ENCODE data around the gene TTC7B.
"Not testable (repeated sequence)": the region's sequence is repeated elsewhere in the genome, so short reads cannot be mapped to it uniquely, and the experiment has no call there.

Gene TTC7B

DNA sequence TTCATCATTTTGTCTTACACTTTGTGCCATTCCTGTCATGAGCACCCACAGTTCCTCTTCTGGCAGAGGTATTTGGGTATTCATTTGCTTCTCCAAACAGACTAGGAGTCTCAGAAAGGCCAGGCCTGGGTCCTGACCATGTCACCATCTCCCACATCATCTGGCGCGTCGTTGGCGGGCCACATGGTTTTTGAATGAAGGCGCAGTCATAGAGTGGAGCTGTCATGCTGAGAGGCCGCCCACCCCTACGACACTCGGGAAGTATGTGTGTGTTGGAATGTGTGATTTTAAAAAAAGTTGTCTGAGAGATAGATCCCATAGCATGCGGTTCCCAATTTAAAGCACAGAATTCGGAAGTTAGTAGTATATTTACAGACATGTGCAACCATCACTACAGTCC lies 15.6 kb upstream of the TTC7B start:
- no peak for DNase-seq (ENCODE audit: low spot score)

GRCh38 chr14:90830931-90831701 lies 14.9 kb upstream of the TTC7B start:
- no peak for DNase-seq (ENCODE audit: low spot score)

GRCh38 chr14:90829677-90830076 lies 13.4 kb upstream of the TTC7B start:
- DNase-seq (ENCODE audit: low spot score), result no peak

GRCh38 chr14:90828642-90829487 lies 12.6 kb upstream of the TTC7B start:
- DNase-seq (ENCODE audit: low spot score), result no peak

DNA sequence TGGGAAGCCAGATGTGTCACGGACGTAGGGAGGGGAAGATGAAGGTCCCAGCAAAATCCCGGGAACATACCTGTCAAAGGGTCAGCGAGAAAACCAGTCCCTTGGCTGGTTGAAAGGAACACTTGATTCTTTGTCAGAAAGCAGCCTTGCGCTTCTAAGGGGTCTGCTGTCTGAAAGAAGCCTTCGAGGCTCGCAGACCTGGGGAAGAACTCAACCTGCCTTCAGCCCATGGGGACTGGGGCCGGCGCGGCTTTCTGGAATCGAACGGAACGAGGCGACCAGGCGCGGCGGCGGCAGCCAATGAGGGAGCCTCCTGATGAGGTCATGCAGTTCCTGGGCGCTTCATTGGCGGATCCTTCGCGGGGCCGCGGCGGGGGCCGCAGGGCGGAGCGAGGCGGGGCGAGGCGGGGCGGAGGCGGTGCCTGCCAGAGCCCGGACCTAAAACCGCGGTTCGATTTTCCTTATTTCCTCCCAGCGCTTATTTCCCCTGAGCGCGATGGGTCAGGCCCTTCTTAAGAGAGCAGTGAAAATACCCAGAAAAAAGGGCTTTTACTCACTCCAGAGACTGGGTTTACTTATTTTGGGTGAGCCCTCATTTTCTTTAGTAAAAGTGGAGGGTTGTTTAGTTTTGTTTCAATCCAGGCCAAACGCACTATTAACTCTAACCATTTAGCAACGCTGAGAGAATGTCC lies 11.8 kb upstream of the TTC7B start:
- peak; percentile 98 for DNase-seq (ENCODE audit: low spot score)

DNA sequence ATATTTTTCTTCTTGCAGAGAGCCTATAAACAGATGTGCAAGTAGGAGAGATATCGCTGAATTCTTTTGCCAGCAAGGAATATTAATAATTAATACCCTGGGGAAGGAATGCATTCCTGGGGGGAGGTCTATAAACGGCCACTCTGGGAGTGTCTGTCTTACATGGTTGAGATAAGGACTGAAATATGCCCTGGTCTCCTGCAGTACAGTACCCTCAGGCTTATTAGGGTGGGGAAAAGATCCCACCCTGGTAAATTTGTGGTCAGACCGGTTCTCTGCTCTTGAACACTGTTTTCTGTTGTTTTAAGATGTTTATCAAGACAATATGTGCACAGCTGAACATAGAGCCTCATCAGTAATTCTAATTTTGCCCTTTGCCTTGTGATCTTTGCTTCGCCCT lies 7.3 kb upstream of the TTC7B start:
- DNase-seq (ENCODE audit: low spot score), result not testable (repeated sequence)

- peak; percentile 45 for DNase-seq (ENCODE audit: low spot score)
These were observed 4.7 kb upstream of the TTC7B start for GRCh38 chr14:90820958-90821357.

- no peak for DNase-seq (ENCODE audit: low spot score)
These were observed 3.6 kb upstream of the TTC7B start for GRCh38 chr14:90819734-90820393.

DNA sequence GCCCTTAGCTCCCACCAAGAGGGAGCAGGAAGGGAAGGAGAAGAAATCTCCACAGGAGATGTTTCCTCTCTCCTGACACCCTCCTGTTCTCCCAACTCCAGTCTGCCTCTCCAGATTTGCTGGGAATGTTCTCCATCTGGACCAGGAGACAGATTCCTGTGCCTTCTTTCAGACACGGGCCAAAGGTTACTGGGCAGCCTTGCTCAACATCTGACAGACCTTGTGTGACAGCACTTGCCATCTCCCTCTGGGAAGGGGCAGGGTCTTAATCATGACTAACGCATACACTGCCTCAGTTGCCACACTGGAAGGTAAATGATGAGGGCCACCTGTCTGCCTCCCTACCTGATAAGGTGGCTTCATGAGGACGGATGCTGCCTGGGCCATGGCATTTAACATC lies 2.5 kb upstream of the TTC7B start:
- no peak for DNase-seq (ENCODE audit: low spot score)

- no peak for DNase-seq (ENCODE audit: low spot score)
These were observed 629 bp upstream of the TTC7B start for GRCh38 chr14:90816681-90817436.

GRCh38 chr14:90815572-90815821 lies 733 bp downstream of the TTC7B start:
- DNase-seq (ENCODE audit: low spot score), result peak; percentile 45

- DNase-seq (ENCODE audit: low spot score), result no peak
These were observed 1.2 kb downstream of the TTC7B start for GRCh38 chr14:90814806-90815571.

GRCh38 chr14:90813442-90813841 lies 2.8 kb downstream of the TTC7B start:
- no peak for DNase-seq (ENCODE audit: low spot score)

DNA sequence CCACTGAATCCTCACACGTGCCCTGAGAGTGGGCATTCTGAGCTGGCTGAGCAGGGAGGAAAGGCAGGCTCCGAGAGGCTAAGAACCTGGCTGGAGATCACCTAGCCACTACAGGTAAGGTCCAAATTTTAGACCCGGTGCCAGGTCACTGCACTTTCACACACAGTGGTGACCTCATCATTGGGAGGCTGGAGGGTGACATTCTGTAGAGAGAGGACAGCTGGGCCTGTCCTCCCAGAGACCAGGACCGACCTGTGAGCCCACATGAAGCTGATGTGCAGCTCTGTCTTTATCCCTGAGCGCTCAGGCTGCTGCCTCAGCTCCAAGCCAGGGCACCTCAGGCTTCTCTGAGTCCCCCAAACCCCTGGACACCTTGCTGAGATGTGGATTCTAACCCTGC lies 4.1 kb downstream of the TTC7B start:
- DNase-seq (ENCODE audit: low spot score), result no peak

DNA sequence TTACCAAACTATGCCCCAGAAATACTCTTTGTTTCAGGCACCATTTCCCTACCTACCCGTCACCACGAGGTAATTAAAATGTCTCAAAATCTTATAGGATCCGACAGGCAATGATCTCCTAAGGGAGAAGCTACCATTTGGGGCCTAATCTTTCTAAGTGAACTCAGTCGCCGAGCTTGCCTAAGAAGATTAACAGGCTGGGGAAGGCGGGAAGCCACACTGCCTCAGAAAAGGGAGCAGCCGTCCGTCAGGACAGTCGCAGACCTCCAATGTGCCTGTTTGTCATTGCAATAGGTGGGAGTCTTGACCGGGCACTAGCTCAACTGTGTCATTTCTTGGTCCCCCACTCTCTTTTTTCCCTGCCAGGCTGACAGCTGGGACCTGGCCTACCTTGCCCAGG lies 4.6 kb downstream of the TTC7B start:
- DNase-seq (ENCODE audit: low spot score), result no peak

- no peak for DNase-seq (ENCODE audit: low spot score)
These were observed 5.4 kb downstream of the TTC7B start for GRCh38 chr14:90810806-90811205.

DNA sequence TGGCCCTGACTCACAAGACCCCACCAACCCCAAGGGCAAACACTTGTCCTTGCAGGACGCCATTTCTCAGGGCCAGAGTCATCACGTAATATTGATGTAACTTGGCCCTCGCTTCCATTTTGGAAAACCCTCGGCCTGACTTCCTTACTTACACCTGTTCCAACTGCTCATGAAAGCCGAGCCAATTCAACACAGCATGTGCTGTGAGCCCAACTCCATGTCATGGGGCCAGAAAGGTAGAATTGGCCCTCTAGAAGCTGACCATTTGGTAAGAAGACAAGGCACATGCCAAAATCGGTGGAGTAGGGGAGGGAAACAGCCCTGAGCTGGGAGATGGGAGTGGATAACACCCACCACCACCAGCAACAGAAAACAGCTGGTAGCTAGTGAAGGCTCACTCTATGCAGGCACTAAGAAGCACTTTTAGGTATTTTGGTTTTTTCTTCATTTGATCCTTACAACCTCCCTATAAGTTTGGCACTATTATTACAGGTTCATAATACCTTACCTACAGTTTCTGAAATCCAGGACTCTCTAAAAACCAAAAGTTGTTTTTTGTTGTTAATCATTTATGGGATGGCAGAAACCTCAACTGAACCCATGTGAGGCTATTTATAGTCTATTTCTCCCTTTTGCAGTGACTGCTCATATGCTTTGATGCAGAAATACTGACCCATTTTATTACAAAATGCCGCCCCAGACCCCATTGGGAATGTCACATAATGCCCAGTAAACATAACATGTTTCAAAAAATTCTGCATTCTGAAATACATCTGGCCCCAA lies 6.5 kb downstream of the TTC7B start:
- DNase-seq (ENCODE audit: low spot score), result no peak

- DNase-seq (ENCODE audit: low spot score), result no peak
These were observed 7.3 kb downstream of the TTC7B start for GRCh38 chr14:90808759-90809529.

DNA sequence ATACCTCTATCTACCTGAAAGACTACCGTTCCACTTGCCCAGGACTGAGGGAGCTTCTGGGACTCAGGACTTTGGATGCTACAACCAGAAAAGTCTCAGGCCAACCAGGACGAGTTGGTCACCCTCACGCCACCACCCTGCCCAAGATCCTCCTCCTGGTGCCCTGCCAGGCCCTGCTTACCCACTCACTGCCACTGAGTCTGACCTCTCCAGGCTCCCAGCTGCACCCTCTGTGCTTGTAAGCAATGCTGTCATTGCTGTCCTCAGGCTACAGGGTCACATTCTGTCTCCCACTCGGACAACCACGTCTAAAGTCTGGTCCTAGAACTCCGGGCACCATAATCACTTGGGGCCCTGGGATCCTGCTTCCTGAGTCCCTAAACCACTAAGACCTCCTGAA lies 9.2 kb downstream of the TTC7B start:
- DNase-seq (ENCODE audit: low spot score), result no peak

All from AG08396 (cell line).